ENCODE measurements around the gene C12orf43. TPM values are rescaled to one million over a fixed set of nuclear protein-coding genes. Genes with fewer than 3 reads are reported as not detected.

Gene C12orf43
- polyA plus RNA-seq, 1 donor from 2014 or later: 20.3 TPM

DNA sequence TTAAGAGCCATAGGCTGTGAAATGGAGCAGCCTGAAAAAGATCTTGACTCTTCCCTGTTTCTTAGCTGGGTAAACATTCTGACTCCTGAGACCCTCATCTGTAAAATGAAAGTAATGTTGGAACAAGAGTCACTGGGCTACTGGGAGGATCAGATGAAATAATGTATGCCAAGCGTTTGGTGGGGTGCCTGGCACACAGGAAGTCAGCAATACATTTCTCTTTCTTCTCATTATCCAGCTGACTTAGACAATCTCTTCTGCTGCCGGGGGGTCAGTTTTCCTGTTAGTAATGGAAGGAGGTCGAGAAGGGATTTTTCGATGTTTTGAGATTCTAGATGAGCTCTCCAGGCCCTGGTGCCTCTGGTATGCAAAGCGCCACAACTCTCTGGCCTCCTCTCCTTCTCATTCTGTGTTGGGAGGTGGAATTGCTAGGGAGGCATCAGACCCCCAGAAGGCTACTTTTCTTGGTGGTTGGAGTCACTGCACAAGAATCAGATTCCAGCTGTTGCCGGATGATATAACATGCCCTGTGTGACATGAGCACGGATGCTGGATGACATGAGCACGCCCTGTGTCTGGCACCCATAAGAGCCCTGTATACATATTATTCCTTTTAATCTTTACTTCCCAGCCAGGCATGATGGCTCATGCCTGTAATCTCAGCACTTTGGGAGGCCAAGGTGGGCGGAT is 18.5 kb upstream of the C12orf43 start:
- H3K4me2 ChIP-seq (ENCODE audit: low read length): no peak overlapping the region
- no peak overlapping the region for H3K4me3 ChIP-seq (ENCODE audit: low read length)
- H3K27me3 ChIP-seq (ENCODE audit: insufficient read depth, low read depth, low read length): no peaks in the 10 kb centered on the region
- H4K20me1 ChIP-seq (ENCODE audit: insufficient read depth): no peaks in the 10 kb centered on the region
- TF ChIP-seq REST (IDR thresholded peaks at IDR 0.05; ENCODE audit: borderline replicate concordance) (no peak), POLR2AphosphoS5 (IDR thresholded peaks at IDR 0.05) (no peak), SMC3 (conservative IDR thresholded peaks at IDR 0.05; ENCODE audit: poor library complexity) (no peak), EP300 (conservative IDR thresholded peaks at IDR 0.05; ENCODE audit: poor library complexity, severe bottlenecking) (no peak), TAF1 (IDR thresholded peaks at IDR 0.05; ENCODE audit: low read depth) (no peak), MXI1 (conservative IDR thresholded peaks at IDR 0.05; ENCODE audit: poor library complexity, severe bottlenecking) (no peak), EZH2 (IDR thresholded peaks at IDR 0.05; ENCODE audit: borderline replicate concordance, insufficient read depth, low read length, poor library complexity, severe bottlenecking) (no peak), RAD21 (conservative IDR thresholded peaks at IDR 0.05) (no peak)
- TF ChIP-seq, protein P1, sequence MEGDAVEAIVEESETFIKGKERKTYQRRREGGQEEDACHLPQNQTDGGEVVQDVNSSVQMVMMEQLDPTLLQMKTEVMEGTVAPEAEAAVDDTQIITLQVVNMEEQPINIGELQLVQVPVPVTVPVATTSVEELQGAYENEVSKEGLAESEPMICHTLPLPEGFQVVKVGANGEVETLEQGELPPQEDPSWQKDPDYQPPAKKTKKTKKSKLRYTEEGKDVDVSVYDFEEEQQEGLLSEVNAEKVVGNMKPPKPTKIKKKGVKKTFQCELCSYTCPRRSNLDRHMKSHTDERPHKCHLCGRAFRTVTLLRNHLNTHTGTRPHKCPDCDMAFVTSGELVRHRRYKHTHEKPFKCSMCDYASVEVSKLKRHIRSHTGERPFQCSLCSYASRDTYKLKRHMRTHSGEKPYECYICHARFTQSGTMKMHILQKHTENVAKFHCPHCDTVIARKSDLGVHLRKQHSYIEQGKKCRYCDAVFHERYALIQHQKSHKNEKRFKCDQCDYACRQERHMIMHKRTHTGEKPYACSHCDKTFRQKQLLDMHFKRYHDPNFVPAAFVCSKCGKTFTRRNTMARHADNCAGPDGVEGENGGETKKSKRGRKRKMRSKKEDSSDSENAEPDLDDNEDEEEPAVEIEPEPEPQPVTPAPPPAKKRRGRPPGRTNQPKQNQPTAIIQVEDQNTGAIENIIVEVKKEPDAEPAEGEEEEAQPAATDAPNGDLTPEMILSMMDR (IDR thresholded peaks at IDR 0.05; ENCODE audit: poor library complexity, severe bottlenecking): no peak
- no peak overlapping the region for H3K9ac ChIP-seq (ENCODE audit: low read length)
- H3K9me2 ChIP-seq (ENCODE audit: insufficient read depth, low read length): no peaks in the 10 kb centered on the region
- no peaks in the 10 kb centered on the region for H3F3A ChIP-seq (ENCODE audit: insufficient read depth, low read length, poor library complexity, severe bottlenecking)
- H3K27ac ChIP-seq (ENCODE audit: low read length): no peak overlapping the region
- no peaks in the 10 kb centered on the region for H3K9me3 ChIP-seq (ENCODE audit: low read length)
- no peaks in the 10 kb centered on the region for H3K79me2 ChIP-seq (replicated peaks; ENCODE audit: insufficient read depth, low read length)
- H3K36me3 ChIP-seq (ENCODE audit: insufficient read depth, low read length): no peaks in the 10 kb centered on the region
- no peak overlapping the region for H2AFZ ChIP-seq (ENCODE audit: low read depth, low read length)

DNA sequence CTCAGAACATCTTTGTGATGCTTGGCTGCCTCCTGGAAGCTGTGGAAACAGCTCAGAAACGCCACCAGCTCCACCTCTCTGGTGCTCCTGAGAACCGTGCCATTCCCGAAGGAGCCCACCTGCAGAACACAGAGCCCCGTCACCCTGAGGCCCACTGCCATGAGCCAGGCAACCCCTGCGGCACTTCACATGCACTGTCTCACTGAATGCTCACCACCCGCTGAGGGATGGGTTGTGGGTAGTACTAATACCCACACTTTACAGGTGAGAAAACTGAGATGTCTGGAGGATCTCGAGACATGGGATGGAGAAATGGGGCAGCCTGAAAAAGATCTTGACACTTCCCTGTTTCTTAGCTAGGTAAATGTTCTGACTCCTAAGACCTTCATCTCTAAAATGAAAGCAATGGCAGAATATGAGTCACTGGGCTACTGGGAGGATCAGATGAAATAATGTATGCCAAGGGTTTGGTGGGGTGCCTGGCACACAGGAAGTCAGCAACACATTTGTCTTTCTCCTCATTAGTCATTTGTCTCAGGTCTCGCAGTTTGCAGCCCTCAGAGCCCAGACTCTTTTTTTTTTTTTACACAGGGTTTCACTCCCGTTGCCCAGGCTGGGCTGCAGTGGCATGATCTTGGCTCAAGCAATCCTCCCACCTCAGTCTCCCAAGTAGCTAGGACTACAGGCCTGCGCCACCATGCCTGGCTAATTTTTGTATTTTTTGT is 17.5 kb upstream of the C12orf43 start:
- Histone ChIP-seq H3K27ac (ENCODE audit: low read length) (no peak overlapping the region), H3K4me3 (ENCODE audit: low read length) (no peak overlapping the region), H3K9ac (ENCODE audit: low read length) (no peak overlapping the region), H3F3A (ENCODE audit: insufficient read depth, low read length, poor library complexity, severe bottlenecking) (no peaks in the 10 kb centered on the region), H3K79me2 (replicated peaks; ENCODE audit: insufficient read depth, low read length) (no peaks in the 10 kb centered on the region), H4K20me1 (ENCODE audit: insufficient read depth) (no peaks in the 10 kb centered on the region), H2AFZ (ENCODE audit: low read depth, low read length) (no peak overlapping the region), H3K9me3 (ENCODE audit: low read length) (no peaks in the 10 kb centered on the region), H3K4me2 (ENCODE audit: low read length) (no peak overlapping the region), H3K36me3 (ENCODE audit: insufficient read depth, low read length) (no peaks in the 10 kb centered on the region), H3K27me3 (ENCODE audit: insufficient read depth, low read depth, low read length) (no peaks in the 10 kb centered on the region), H3K9me2 (ENCODE audit: insufficient read depth, low read length) (no peaks in the 10 kb centered on the region)
- no peak for TF ChIP-seq REST (IDR thresholded peaks at IDR 0.05; ENCODE audit: borderline replicate concordance)
- no peak for TF ChIP-seq SMC3 (conservative IDR thresholded peaks at IDR 0.05; ENCODE audit: poor library complexity)
- TF ChIP-seq, protein P1 (IDR thresholded peaks at IDR 0.05; ENCODE audit: poor library complexity, severe bottlenecking): no peak
- no peak for TF ChIP-seq EP300 (conservative IDR thresholded peaks at IDR 0.05; ENCODE audit: poor library complexity, severe bottlenecking)
